HUES48 (cell line): Measurements from ENCODE around the gene PRR13.
"Not testable (repeated sequence)": the region's sequence is repeated elsewhere in the genome, so short reads cannot be mapped to it uniquely, and the experiment has no call there.

ENCODE experiments used
- H3K27ac ChIP-seq: one replicate; pipeline ENCODE4 v1.7.0; 2013; ENCODE audit warnings: low read depth, low read length, inconsistent platforms
- H3K27me3 ChIP-seq: 2 replicates; pipeline ENCODE4 v1.6.1; 2013; ENCODE audit warnings: mild to moderate bottlenecking, low read length; ENCODE audit not compliant: control insufficient read depth, insufficient read depth
- H3K36me3 ChIP-seq: 2 replicates; pipeline ENCODE4 v1.6.1; 2013; ENCODE audit warnings: low read length; ENCODE audit not compliant: control insufficient read depth, insufficient read depth
- H3K4me1 ChIP-seq: 2 replicates; pipeline ENCODE4 v1.6.1; 2013; ENCODE audit warnings: mild to moderate bottlenecking, low read length; ENCODE audit not compliant: control insufficient read depth, insufficient read depth
- H3K4me3 ChIP-seq: 2 replicates; pipeline ENCODE4 v1.5.1; 2013; ENCODE audit warnings: mild to moderate bottlenecking, low read depth, low read length
- H3K9ac ChIP-seq: 2 replicates; pipeline ENCODE4 v1.6.1; 2013; ENCODE audit warnings: mild to moderate bottlenecking, low read depth, low read length, moderate library complexity
- H3K9me3 ChIP-seq: 2 replicates; pipeline ENCODE4 v1.6.1; 2013; ENCODE audit warnings: low read length; ENCODE audit not compliant: control insufficient read depth, insufficient read depth

The PRR13 gene

DNA sequence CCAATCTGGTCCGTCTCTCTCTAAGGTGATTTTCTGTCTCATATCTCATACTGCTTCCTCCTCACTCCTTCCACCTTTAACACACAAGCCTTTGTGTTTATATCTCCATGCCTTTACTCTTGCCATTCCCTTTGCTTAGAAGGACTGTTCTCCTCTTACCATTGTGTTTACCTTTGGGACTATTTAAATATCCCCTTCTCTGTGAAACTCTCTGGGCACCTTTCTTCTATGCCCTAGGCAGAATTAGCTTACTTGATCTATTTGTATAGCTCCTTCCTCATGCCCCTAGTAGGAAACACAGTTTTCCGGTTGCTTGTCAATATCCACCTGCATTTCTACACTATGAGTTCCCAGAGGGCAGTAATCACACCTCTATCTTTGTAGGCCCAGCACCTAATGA lies 21.8 kb upstream of the PRR13 start:
- H3K9ac ChIP-seq, result no peak overlapping the region
- H3K4me1 ChIP-seq, result peaks cover 21% of the 10 kb centered on the region
- no peak overlapping the region for H3K4me3 ChIP-seq
- H3K27ac ChIP-seq, result no peak overlapping the region
- H3K27me3 ChIP-seq, result no peaks in the 10 kb centered on the region
- H3K36me3 ChIP-seq, result no peaks in the 10 kb centered on the region
- H3K9me3 ChIP-seq, result no peaks in the 10 kb centered on the region

- not testable (repeated sequence) for H3K4me1 ChIP-seq, H3K9me3 ChIP-seq, H3K9ac ChIP-seq, H3K27ac ChIP-seq, H3K27me3 ChIP-seq, H3K36me3 ChIP-seq, H3K4me3 ChIP-seq
These were observed 19.3 kb upstream of the PRR13 start for GRCh38 chr12:53422247-53422646.

DNA sequence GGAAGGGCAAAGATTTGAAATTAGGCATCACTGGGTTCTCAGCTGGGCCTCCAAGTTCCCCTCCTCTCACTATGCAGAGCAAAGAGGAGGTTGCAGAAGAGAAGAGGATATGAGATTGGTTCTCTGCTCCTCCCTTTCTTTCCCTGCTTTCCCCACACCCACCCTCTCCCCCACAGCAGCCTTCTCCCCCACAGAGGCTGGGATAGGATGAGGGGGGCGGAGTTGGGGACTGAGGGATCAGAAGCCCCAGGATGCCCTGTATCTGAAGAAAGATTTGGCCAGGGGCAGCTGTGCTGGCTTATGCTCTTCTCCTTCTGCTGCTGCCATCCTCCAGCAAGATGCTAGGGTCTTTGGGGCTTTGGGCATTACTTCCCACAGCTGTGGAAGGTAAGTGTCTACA lies 17.9 kb upstream of the PRR13 start, which contains the start of gene AMHR2:
TSS of gene AMHR2 (plus strand) at position 259 of the 400 bp plus-strand sequence. CDS start at position 339, 80 bp downstream.
- Histone ChIP-seq H3K27ac (no peak within 1 kb of the TSS), H3K36me3 (no peaks in the 10 kb centered on the region), H3K27me3 (no peaks in the 10 kb centered on the region), H3K4me1 (peaks cover 9% of the 10 kb centered on the region; the same call in 1 of the 2 replicates), H3K9ac (no peak within 1 kb of the TSS), H3K9me3 (no peaks in the 10 kb centered on the region), H3K4me3 (no peak within 1 kb of the TSS)

- H3K4me3 ChIP-seq, result no peak overlapping the region
These were observed 16.7 kb upstream of the PRR13 start for GRCh38 chr12:53424626-53425514.

DNA sequence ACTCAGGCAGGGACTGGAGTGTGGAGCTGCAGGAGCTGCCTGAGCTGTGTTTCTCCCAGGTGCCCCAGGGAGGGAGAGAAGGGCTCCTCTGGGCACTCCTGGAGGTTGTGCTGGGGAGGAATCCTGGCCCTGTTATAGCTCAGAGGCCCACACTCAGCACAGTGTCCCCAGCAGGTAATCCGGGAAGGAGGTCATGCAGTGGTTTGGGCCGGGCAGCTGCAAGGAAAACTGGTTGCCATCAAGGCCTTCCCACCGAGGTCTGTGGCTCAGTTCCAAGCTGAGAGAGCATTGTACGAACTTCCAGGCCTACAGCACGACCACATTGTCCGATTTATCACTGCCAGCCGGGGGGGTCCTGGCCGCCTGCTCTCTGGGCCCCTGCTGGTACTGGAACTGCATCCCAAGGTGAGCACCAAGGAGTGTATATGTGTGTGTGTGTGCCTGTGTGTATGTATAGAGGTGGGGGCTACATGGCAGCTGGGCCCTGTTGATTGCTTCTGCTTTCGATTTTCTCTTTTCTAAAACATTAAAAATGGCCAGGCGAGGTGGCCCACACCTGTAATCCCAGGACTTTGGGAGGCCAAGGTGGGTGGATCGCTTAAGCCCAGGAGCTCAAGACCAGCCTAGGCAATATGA lies 15.9 kb upstream of the PRR13 start:
- H3K27ac ChIP-seq, result no peak overlapping the region
- no peaks in the 10 kb centered on the region for H3K36me3 ChIP-seq
- H3K9ac ChIP-seq, result no peak overlapping the region
- H3K4me3 ChIP-seq, result no peak overlapping the region
- no peaks in the 10 kb centered on the region for H3K9me3 ChIP-seq
- peaks cover 6% of the 10 kb centered on the region; the same call in 1 of the 2 replicates for H3K4me1 ChIP-seq
- no peaks in the 10 kb centered on the region for H3K27me3 ChIP-seq

More at GRCh38 chr12:53424626-53425514, 16.7 kb upstream of the PRR13 start:
- no peaks in the 10 kb centered on the region for H3K27me3 ChIP-seq
- H3K27ac ChIP-seq, result no peak overlapping the region
- H3K9ac ChIP-seq, result no peak overlapping the region
- H3K9me3 ChIP-seq, result no peaks in the 10 kb centered on the region
- peaks cover 9% of the 10 kb centered on the region; the same call in 1 of the 2 replicates for H3K4me1 ChIP-seq
- no peaks in the 10 kb centered on the region for H3K36me3 ChIP-seq

- H3K4me3 ChIP-seq, result no peak overlapping the region
These were observed 13.5 kb upstream of the PRR13 start for GRCh38 chr12:53427905-53428594.

DNA sequence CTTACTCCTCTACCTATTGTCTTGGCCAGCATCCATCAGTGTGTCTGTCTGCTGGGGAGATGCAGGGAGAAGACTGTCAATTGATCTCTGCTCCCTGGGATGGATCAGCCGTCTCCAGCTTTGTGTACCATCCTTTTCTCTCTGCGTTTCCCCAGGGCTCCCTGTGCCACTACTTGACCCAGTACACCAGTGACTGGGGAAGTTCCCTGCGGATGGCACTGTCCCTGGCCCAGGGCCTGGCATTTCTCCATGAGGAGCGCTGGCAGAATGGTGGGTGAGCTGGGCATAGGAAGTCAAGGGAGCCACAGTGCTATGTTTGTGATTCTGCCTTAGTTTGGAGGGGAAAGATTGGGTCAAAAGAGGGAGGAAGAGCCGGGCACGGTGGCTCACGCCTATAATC lies 12.8 kb upstream of the PRR13 start:
- Histone ChIP-seq H3K27ac (no peak overlapping the region), H3K9ac (no peak overlapping the region), H3K4me3 (no peak overlapping the region), H3K27me3 (no peaks in the 10 kb centered on the region), H3K36me3 (no peaks in the 10 kb centered on the region), H3K4me1 (no peaks in the 10 kb centered on the region), H3K9me3 (no peaks in the 10 kb centered on the region)

More at GRCh38 chr12:53427905-53428594, 13.5 kb upstream of the PRR13 start:
- H3K9me3 ChIP-seq, result no peaks in the 10 kb centered on the region
- H3K27ac ChIP-seq, result no peak overlapping the region
- H3K27me3 ChIP-seq, result no peaks in the 10 kb centered on the region
- no peak overlapping the region for H3K9ac ChIP-seq
- H3K4me1 ChIP-seq, result no peaks in the 10 kb centered on the region
- H3K36me3 ChIP-seq, result no peaks in the 10 kb centered on the region

- Histone ChIP-seq H3K36me3 (no peaks in the 10 kb centered on the region), H3K9me3 (no peaks in the 10 kb centered on the region), H3K27me3 (no peaks in the 10 kb centered on the region), H3K27ac (no peak overlapping the region), H3K4me1 (no peaks in the 10 kb centered on the region), H3K9ac (no peak overlapping the region), H3K4me3 (no peak overlapping the region)
These were observed 11.4 kb upstream of the PRR13 start for GRCh38 chr12:53430116-53430515.

DNA sequence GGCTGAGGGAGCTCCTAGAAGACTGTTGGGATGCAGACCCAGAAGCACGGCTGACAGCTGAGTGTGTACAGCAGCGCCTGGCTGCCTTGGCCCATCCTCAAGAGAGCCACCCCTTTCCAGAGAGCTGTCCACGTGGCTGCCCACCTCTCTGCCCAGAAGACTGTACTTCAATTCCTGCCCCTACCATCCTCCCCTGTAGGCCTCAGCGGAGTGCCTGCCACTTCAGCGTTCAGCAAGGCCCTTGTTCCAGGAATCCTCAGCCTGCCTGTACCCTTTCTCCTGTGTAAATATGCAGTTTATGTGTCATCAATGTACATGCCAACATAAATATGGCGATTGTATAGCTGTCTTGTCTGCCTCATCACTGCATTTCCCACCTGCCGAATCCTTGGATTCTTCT lies 10.3 kb upstream of the PRR13 start:
- Histone ChIP-seq H3K9ac (no peak overlapping the region), H3K27me3 (no peaks in the 10 kb centered on the region), H3K9me3 (no peaks in the 10 kb centered on the region), H3K4me3 (no peak overlapping the region), H3K27ac (no peak overlapping the region), H3K4me1 (no peaks in the 10 kb centered on the region), H3K36me3 (no peaks in the 10 kb centered on the region)

GRCh38 chr12:53435326-53435725 lies 6.2 kb upstream of the PRR13 start:
- H3K36me3 ChIP-seq, H3K4me3 ChIP-seq, H3K27me3 ChIP-seq, H3K27ac ChIP-seq, H3K9ac ChIP-seq, H3K9me3 ChIP-seq, H3K4me1 ChIP-seq: not testable (repeated sequence)

GRCh38 chr12:53439582-53439981 lies 2.0 kb upstream of the PRR13 start:
- not testable (repeated sequence) for H3K4me3 ChIP-seq, H3K27me3 ChIP-seq, H3K36me3 ChIP-seq, H3K27ac ChIP-seq, H3K9ac ChIP-seq, H3K9me3 ChIP-seq, H3K4me1 ChIP-seq
